CD14-positive monocyte (primary cell): ENCODE results near the gene CTTNBP2. TPM values are rescaled to one million over a fixed set of nuclear protein-coding genes. Genes with fewer than 3 reads are reported as not detected.

Source experiments
- DNase-seq, 3 donors: peaks; one replicate each; pipeline ENCODE4 v3.0.0-alpha.2; 2011 to 2022
- H2AFZ ChIP-seq: 2 replicates; pipeline ENCODE4 v1.6.0; 2012; ENCODE audit warnings: mild to moderate bottlenecking, low read depth, low read length, inconsistent platforms; ENCODE audit not compliant: insufficient read depth, poor library complexity, severe bottlenecking
- H3K27ac ChIP-seq, 2 donors: 1 replicate in 1 of 2; 2 replicates in 1 of 2; pipeline ENCODE4 v1.5.1; 2012 to 2013; ENCODE audit warnings: low read length in 2 of 2, control low read depth in 1 of 2, inconsistent platforms in 1 of 2, low read depth in 1 of 2, mild to moderate bottlenecking in 1 of 2
- H3K27me3 ChIP-seq, 2 donors: one replicate each; pipeline versions ENCODE4 v1.6.0 to v1.6.1; 2011 to 2013; ENCODE audit warnings: low read length in 2 of 2; ENCODE audit not compliant: control insufficient read depth in 2 of 2, insufficient read depth in 2 of 2
- H3K36me3 ChIP-seq, 2 donors: replicated peaks in 1 of 2; 1 replicate in 1 of 2; 2 replicates in 1 of 2; pipeline versions ENCODE4 v1.5.1 to v1.6.1; 2012 to 2013; ENCODE audit warnings: low read length in 2 of 2, control low read depth in 1 of 2, inconsistent platforms in 1 of 2, mild to moderate bottlenecking in 1 of 2; ENCODE audit not compliant: insufficient read depth in 2 of 2, control insufficient read depth in 1 of 2
- H3K4me1 ChIP-seq, 2 donors: 1 replicate in 1 of 2; 2 replicates in 1 of 2; pipeline versions ENCODE4 v1.5.1 to v1.6.1; 2012 to 2013; ENCODE audit warnings: low read length in 2 of 2, control low read depth in 1 of 2, inconsistent platforms in 1 of 2, mild to moderate bottlenecking in 1 of 2, moderate library complexity in 1 of 2; ENCODE audit not compliant: insufficient read depth in 2 of 2, control insufficient read depth in 1 of 2
- H3K4me2 ChIP-seq: replicated peaks from 2 replicates; pipeline ENCODE3; 2012; ENCODE audit warnings: low read length, moderate library complexity, mild to moderate bottlenecking; ENCODE audit not compliant: poor library complexity, severe bottlenecking; ENCODE audit errors: extremely low read depth
- H3K4me3 ChIP-seq, 3 experiments: fragments of 200-600 bp in 1 of 3; sonication (generic) in 1 of 3; replicated peaks in 1 of 3; 1 replicate in 2 of 3; 2 replicates in 1 of 3; pipeline ENCODE4 v1.5.1; 2011 to 2013; ENCODE audit warnings: low read length in 3 of 3, mild to moderate bottlenecking in 3 of 3, control low read depth in 2 of 3, low read depth in 2 of 3, inconsistent platforms in 1 of 3, moderate library complexity in 1 of 3
- H3K79me2 ChIP-seq: 2 replicates; pipeline ENCODE4 v1.6.0; 2012; ENCODE audit warnings: mild to moderate bottlenecking, control low read depth, inconsistent platforms, low read length, moderate library complexity; ENCODE audit not compliant: insufficient read depth
- H3K9ac ChIP-seq: 2 replicates; pipeline ENCODE4 v1.6.0; 2017; ENCODE audit warnings: low read length, mild to moderate bottlenecking; ENCODE audit not compliant: insufficient read depth, poor library complexity, severe bottlenecking
- H3K9me3 ChIP-seq, 2 donors: replicated peaks in 1 of 2; 1 replicate in 1 of 2; 2 replicates in 1 of 2; pipeline versions ENCODE4 v1.5.1 to v1.6.1; 2012 to 2013; ENCODE audit warnings: low read length in 2 of 2, control low read depth in 1 of 2; ENCODE audit not compliant: control insufficient read depth in 1 of 2, insufficient read depth in 1 of 2
- H4K20me1 ChIP-seq: 2 replicates; pipeline ENCODE4 v1.6.0; 2012; ENCODE audit warnings: mild to moderate bottlenecking, low read length, control low read depth, moderate library complexity; ENCODE audit not compliant: insufficient read depth
- H3K27ac Mint-ChIP-seq, 7 donors: one replicate each; pipeline ENCODE4 v1.8.0; 2020; ENCODE audit warnings: mild to moderate bottlenecking in 7 of 7, mixed read lengths in 7 of 7, moderate library complexity in 6 of 7, inconsistent platforms in 2 of 7
- H3K27me3 Mint-ChIP-seq, 3 donors: one replicate each; pipeline ENCODE4 v1.8.0; 2021 to 2022; ENCODE audit warnings: low read depth in 3 of 3, mild to moderate bottlenecking in 3 of 3, mixed read lengths in 3 of 3, moderate library complexity in 3 of 3, inconsistent platforms in 1 of 3
- H3K36me3 Mint-ChIP-seq, 2 donors: one replicate each; pipeline ENCODE4 v1.8.0; 2020; ENCODE audit warnings: mixed read lengths in 2 of 2, inconsistent platforms in 1 of 2, mild to moderate bottlenecking in 1 of 2
- H3K4me1 Mint-ChIP-seq: one replicate; pipeline ENCODE4 v1.8.0; 2020; ENCODE audit warnings: mild to moderate bottlenecking, mixed read lengths
- H3K4me3 Mint-ChIP-seq, 2 donors: one replicate each; pipeline ENCODE4 v1.8.0; 2020; ENCODE audit warnings: mild to moderate bottlenecking in 2 of 2, mixed read lengths in 2 of 2, moderate library complexity in 1 of 2
- H3K9me3 Mint-ChIP-seq, 7 donors: one replicate each; pipeline ENCODE4 v1.8.0; 2020 to 2022; ENCODE audit warnings: mixed read lengths in 7 of 7, mild to moderate bottlenecking in 6 of 7, moderate library complexity in 6 of 7, inconsistent platforms in 2 of 7
- WGBS: methylation state at CpG from one replicate; pipeline ENCODE4 v1.1.5; 2013; ENCODE audit warnings: missing lambda C conversion rate; ENCODE audit not compliant: insufficient coverage; 5-methylcytosine and 5-hydroxymethylcytosine counted together
- intact Hi-C, 2 donors: fragments of 100-400 bp; cut with micrococcal nuclease; formaldehyde crosslinking; loops; one replicate each; pipeline versions ENCODE4 v1.15.0 to v1.15.1; 2023
- polyA plus RNA-seq, 3 donors: library from polyadenylated mRNA; depleted of rRNA in 1 of 3; unstranded in 2 of 3; stranded (reverse) in 1 of 3; fragments of 300-500 nt in 2 of 3; fragments of >200 nt in 1 of 3; fragmentation: Illumina TruSeq in 2 of 3; gene quantifications; 1 replicate in 2 of 3; 2 replicates in 1 of 3; pipeline ENCODE4 v1.2.3, GENCODE V29; 2012 to 2021
- TF ChIP-seq, protein P1 (sequence below): fragments of 200-600 bp; IDR thresholded peaks from one replicate; pipeline ENCODE4 v1.8.0; 2022; ENCODE audit warnings: antibody characterized with exemption, mild to moderate bottlenecking

CTTNBP2 gene
- polyA plus RNA-seq, 3 donors: 0.38 to 1.4 TPM; not detected in 1

DNA sequence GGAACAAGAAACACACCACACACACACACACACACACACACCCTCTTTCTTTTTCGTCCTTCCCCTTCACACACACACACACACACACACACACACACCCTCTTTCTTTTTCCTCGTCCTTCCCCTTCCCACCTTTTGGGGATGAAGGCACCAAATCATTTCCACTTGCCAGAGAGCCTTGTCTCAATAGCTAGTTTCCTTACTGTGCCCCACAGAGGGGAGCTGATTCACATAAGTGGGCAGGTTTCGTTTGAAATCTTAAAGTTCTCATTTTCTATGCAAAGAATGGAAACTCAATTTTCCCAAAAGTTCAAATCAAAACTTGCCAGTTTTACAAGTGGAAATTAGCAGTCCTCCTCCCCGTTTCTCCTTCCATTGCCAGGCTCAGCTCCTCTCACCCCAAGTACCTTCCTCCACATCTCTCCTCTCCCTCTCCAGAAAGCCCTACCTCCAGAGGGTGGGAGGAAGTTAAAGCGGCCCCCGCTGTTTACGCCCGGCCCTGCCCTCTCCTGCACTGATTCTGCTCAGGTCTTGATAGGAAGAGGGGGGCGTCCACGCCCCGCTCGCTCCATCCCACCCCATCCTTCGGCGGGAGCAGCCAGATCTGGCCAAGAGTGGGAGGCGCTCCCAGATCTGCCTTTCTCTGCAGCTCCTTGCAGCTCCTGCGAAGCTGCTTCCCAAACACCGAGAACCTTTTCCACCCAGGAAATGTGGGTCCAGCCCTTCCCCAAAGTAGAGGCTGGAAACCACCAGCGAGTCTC lies 1.3 kb downstream of the CTTNBP2 start:
- Mint-ChIP-seq H3K27me3 (peaks cover 57 to 74% (median 73%) of the 10 kb centered on the region in 3 donors), H3K4me1 (peaks cover 19% of the 10 kb centered on the region), H3K27ac (peak overlapping the region in 1 of 7 donors; percentile 28), H3K4me3 (peak overlapping the region in 1 of 2 donors; percentile 86), H3K9me3 (peaks cover 0 to 15% (median 4%) of the 10 kb centered on the region in 7 donors), H3K36me3 (peaks cover 3 to 7% of the 10 kb centered on the region in 2 donors)
- peaks cover 14 to 19% of the 10 kb centered on the region in 2 donors for H3K4me1 ChIP-seq
- H4K20me1 ChIP-seq: no peaks in the 10 kb centered on the region
- H3K36me3 ChIP-seq: no peaks in the 10 kb centered on the region
- H3K79me2 ChIP-seq: no peaks in the 10 kb centered on the region
- intact Hi-C loops: no loop called here
- H3K9ac ChIP-seq: no peak overlapping the region
- DNase-seq: no peak
- H3K9me3 ChIP-seq: peaks cover 0 to 9% of the 10 kb centered on the region in 2 donors
- H2AFZ ChIP-seq: no peak overlapping the region
- no peak overlapping the region for H3K27ac ChIP-seq
- TF ChIP-seq, protein P1, sequence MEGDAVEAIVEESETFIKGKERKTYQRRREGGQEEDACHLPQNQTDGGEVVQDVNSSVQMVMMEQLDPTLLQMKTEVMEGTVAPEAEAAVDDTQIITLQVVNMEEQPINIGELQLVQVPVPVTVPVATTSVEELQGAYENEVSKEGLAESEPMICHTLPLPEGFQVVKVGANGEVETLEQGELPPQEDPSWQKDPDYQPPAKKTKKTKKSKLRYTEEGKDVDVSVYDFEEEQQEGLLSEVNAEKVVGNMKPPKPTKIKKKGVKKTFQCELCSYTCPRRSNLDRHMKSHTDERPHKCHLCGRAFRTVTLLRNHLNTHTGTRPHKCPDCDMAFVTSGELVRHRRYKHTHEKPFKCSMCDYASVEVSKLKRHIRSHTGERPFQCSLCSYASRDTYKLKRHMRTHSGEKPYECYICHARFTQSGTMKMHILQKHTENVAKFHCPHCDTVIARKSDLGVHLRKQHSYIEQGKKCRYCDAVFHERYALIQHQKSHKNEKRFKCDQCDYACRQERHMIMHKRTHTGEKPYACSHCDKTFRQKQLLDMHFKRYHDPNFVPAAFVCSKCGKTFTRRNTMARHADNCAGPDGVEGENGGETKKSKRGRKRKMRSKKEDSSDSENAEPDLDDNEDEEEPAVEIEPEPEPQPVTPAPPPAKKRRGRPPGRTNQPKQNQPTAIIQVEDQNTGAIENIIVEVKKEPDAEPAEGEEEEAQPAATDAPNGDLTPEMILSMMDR: no peak
- H3K4me2 ChIP-seq: peak overlapping the region; percentile 70
- 12% methylated on average over 8 of the region's 18 CpGs for WGBS
- H3K27me3 ChIP-seq: peaks cover 67 to 74% of the 10 kb centered on the region in 2 donors
- H3K4me3 ChIP-seq: peak overlapping the region in 1 of 3 experiments; percentile 66

DNA sequence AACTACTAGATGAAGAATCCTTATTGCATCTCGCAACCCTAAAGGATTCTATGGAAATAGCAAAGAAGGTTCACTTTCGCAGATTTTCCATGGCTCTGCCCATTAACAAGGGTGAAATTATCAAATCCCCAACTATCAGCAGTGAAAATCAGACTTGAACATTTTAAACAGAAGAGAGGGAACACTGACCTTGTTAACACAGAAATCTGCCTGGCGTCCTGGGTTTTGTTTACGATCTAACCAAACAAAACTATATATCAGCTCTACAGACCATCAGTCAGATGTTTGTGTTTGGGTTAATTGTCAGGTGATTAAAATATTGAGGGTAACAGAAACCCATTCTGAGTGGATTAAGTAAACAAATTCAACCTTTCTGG lies 1.9 kb downstream of the CTTNBP2 start:
- Mint-ChIP-seq H3K27ac (no peak overlapping the region), H3K27me3 (peaks cover 53 to 73% (median 72%) of the 10 kb centered on the region in 3 donors), H3K9me3 (peaks cover 0 to 15% (median 4%) of the 10 kb centered on the region in 7 donors), H3K36me3 (peaks cover 3 to 7% of the 10 kb centered on the region in 2 donors), H3K4me1 (peaks cover 19% of the 10 kb centered on the region), H3K4me3 (peak overlapping the region in 1 of 2 donors; percentile 86)
- Histone ChIP-seq H3K9ac (no peak overlapping the region), H3K4me3 (no peak overlapping the region), H3K4me2 (no peak overlapping the region), H2AFZ (no peak overlapping the region), H3K27me3 (peaks cover 67 to 72% of the 10 kb centered on the region in 2 donors), H3K36me3 (no peaks in the 10 kb centered on the region), H3K79me2 (no peaks in the 10 kb centered on the region), H3K27ac (no peak overlapping the region), H3K4me1 (peaks cover 14 to 19% of the 10 kb centered on the region in 2 donors), H4K20me1 (no peaks in the 10 kb centered on the region), H3K9me3 (peaks cover 0 to 9% of the 10 kb centered on the region in 2 donors)
- TF ChIP-seq, protein P1: no peak
- no peak for DNase-seq
- intact Hi-C loops: no loop called here
- no CpG with 5 or more reads among the region's 4 CpGs for WGBS
